Measurements from ENCODE around the gene CA10.

DNA sequence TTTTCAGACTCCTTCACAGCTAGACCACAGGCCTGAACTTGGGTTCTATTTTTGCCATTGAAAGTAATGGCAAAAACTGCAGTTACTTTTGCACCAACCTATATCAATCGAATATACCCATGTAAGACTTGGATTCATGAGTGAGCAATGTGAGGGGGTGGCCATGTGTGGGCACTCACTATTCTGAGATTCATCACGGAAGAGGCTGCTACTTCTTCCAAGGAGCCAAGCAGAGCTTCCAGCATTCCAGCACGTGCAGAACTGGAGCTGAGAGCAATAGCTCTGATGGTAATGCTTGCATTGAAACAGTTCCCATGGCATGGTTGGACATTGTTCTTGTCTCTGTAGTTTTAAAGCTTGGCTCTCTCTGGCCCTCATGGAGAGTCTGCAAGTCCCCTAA lies 327.6 kb downstream of the CA10 start:
- TF ChIP-seq, protein P1, sequence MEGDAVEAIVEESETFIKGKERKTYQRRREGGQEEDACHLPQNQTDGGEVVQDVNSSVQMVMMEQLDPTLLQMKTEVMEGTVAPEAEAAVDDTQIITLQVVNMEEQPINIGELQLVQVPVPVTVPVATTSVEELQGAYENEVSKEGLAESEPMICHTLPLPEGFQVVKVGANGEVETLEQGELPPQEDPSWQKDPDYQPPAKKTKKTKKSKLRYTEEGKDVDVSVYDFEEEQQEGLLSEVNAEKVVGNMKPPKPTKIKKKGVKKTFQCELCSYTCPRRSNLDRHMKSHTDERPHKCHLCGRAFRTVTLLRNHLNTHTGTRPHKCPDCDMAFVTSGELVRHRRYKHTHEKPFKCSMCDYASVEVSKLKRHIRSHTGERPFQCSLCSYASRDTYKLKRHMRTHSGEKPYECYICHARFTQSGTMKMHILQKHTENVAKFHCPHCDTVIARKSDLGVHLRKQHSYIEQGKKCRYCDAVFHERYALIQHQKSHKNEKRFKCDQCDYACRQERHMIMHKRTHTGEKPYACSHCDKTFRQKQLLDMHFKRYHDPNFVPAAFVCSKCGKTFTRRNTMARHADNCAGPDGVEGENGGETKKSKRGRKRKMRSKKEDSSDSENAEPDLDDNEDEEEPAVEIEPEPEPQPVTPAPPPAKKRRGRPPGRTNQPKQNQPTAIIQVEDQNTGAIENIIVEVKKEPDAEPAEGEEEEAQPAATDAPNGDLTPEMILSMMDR (optimal IDR thresholded peaks at IDR 0.05 in 1 of 3, IDR thresholded peaks at IDR 0.05 in 1 of 3, conservative IDR thresholded peaks at IDR 0.05 in 1 of 3; ENCODE audit: extremely low read depth in 1 of 3, insufficient read depth in 2 of 3, low read length in 3 of 3), result no peak
- no peak for TF ChIP-seq EZH2 (IDR thresholded peaks at IDR 0.05; ENCODE audit: low read length)

Data from keratinocyte (primary cell).